ENCODE results near the gene RTCB. TPM values are rescaled to one million over a fixed set of nuclear protein-coding genes. Genes with fewer than 3 reads are reported as not detected.

RTCB gene
- total RNA-seq, 1 experiment from 2014 or later: 101 TPM

- no peak for DNase-seq
- Mint-ChIP-seq H3K9me3 (no peaks in the 10 kb centered on the region), H3K27ac (peak overlapping the region in 1 of 3 experiments; percentile 15; a peak in 1 of 7 replicates), H3K4me3 (no peak overlapping the region), H3K36me3 (ENCODE audit: insufficient read depth in 1 of 3, low read depth in 3 of 3) (peaks cover 23 to 66% (median 52%) of the 10 kb centered on the region in 3 experiments; a peak in 6 of 7 replicates), H3K27me3 (ENCODE audit: low read depth) (no peaks in the 10 kb centered on the region), H3K4me1 (peaks cover 13 to 16% of the 10 kb centered on the region in 2 experiments)
- Histone ChIP-seq H3K9ac (ENCODE audit: extremely low read depth, insufficient read length, low read length) (no peak overlapping the region), H2BK120ac (ENCODE audit: low read depth, low read length, poor library complexity, severe bottlenecking) (no peak overlapping the region), H2BK12ac (ENCODE audit: insufficient read length, low read depth, low read length) (no peak overlapping the region), H3K18ac (ENCODE audit: insufficient read length, low read depth, low read length) (no peak overlapping the region), H2BK15ac (ENCODE audit: low read depth, low read length) (no peak overlapping the region), H3K14ac (ENCODE audit: insufficient read depth, low read length) (no peak overlapping the region), H3K4me1 (ENCODE audit: insufficient read depth, low read length) (0 out of 2 replicates have a peak, but pooled peaks cover 4% of the 10 kb centered on the region), H3K56ac (ENCODE audit: insufficient read length, low read depth, low read length) (no peak overlapping the region), H2AK5ac (ENCODE audit: insufficient read length, low read length) (no peak overlapping the region), H3K4ac (ENCODE audit: low read depth, low read length) (no peak overlapping the region), H3K4me2 (ENCODE audit: insufficient read depth, insufficient read length, low read length) (no peak overlapping the region), H3K79me1 (ENCODE audit: insufficient read depth, low read depth, low read length, poor library complexity, severe bottlenecking) (peaks cover 12% of the 10 kb centered on the region), H3K9me3 (ENCODE audit: control insufficient read depth, low read depth, low read length) (no peaks in the 10 kb centered on the region), H4K91ac (ENCODE audit: insufficient read length, low read depth, low read length) (no peak overlapping the region), H2AFZ (ENCODE audit: low read length) (no peak overlapping the region), H4K5ac (ENCODE audit: insufficient read length, low read depth, low read length) (no peak overlapping the region), H3K23ac (ENCODE audit: insufficient read length, low read depth, low read length) (no peak overlapping the region), H3K27me3 (ENCODE audit: insufficient read depth, low read length) (no peaks in the 10 kb centered on the region), H2BK5ac (ENCODE audit: insufficient read length, low read length) (no peak overlapping the region), H3K27ac (ENCODE audit: insufficient read length, low read depth, low read length) (no peak overlapping the region), H4K20me1 (ENCODE audit: control insufficient read depth, insufficient read depth, insufficient read length) (no peaks in the 10 kb centered on the region), H4K8ac (replicated peaks; ENCODE audit: insufficient read length, low read depth, low read length) (no peak overlapping the region), H3K79me2 (ENCODE audit: insufficient read depth, low read length) (peaks cover 13% of the 10 kb centered on the region; the same call in 1 of the 2 replicates), H3T11ph (ENCODE audit: low read length) (no peak overlapping the region), H3K23me2 (ENCODE audit: insufficient read length, low read depth, low read length, poor library complexity, severe bottlenecking) (peaks cover 4% of the 10 kb centered on the region), H2BK20ac (ENCODE audit: low read depth, low read length, poor library complexity, severe bottlenecking) (no peak overlapping the region)
- no CpG with 5 or more reads among the region's 2 CpGs for WGBS (ENCODE audit: extremely low coverage, insufficient read length, low lambda C conversion rate)
- TF ChIP-seq CTCF (conservative IDR thresholded peaks at IDR 0.05): no peak
Measured at GRCh38 chr22:32407936-32408335, 4.1 kb downstream of the RTCB start.

Data from H9 (cell line).